GM12891 (cell line): ENCODE results near the gene NEMP2.

ENCODE experiments used
- POLR2A ChIP-seq: IDR thresholded peaks from 2 replicates; pipeline ENCODE4 v1.6.1; 2011; ENCODE audit warnings: low read depth, low read length, control low read depth
- POLR2AphosphoS5 ChIP-seq: IDR thresholded peaks from 2 replicates; pipeline ENCODE4 v1.6.1; 2011; ENCODE audit warnings: low read depth, low read length, control low read depth

DNA sequence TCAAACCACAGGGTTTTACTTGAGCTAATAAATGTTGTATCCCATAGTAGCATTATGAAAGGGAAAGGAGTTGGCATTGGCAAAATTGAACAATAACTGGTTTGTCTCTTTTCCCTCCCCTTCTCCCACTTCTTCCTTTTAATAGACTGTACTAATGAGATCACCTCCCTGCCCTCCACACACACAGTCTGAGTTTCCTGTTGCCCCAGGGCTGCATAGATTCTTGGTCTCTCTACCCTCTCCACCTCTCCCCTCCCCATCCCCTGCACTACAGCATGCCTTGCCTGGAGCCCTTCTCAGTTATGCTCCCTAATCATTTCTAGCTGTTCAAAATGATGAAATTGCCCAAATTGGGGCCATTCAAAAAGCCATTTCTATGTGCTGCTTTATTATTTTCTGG, 37.2 kb upstream of the NEMP2 start:
- TF ChIP-seq POLR2A (no peak), POLR2AphosphoS5 (no peak)
